Stimulated activated naive CD8-positive, alpha-beta T cell treated with anti-CD3 and anti-CD28 coated beads, Interleukin-15, amount 100 ng/mL, for 72 hours (primary cell): ENCODE measurements around the gene CDKAL1.
"Not testable (repeated sequence)": the region's sequence is repeated elsewhere in the genome, so short reads cannot be mapped to it uniquely, and the experiment has no call there.

Experiments used
- ATAC-seq: fragments of 150-1000 bp; cut with Tn5 transposase; 2 replicates; pipeline ENCODE4 v1.10.0; 2021; ENCODE audit warnings: mild to moderate bottlenecking, moderate library complexity
- DNase-seq, 2 donors: peaks; one replicate each; pipeline ENCODE4 v3.0.0; 2021 to 2022
- H3K27ac Mint-ChIP-seq, 2 donors: one replicate each; pipeline ENCODE4 v1.8.0; 2022; ENCODE audit warnings: mild to moderate bottlenecking in 2 of 2, mixed read lengths in 2 of 2, moderate library complexity in 2 of 2
- H3K27me3 Mint-ChIP-seq: one replicate; pipeline ENCODE4 v1.8.0; 2022; ENCODE audit warnings: mixed read lengths
- H3K4me1 Mint-ChIP-seq: one replicate; pipeline ENCODE4 v1.8.0; 2022; ENCODE audit warnings: mild to moderate bottlenecking, mixed read lengths
- H3K4me3 Mint-ChIP-seq, 2 donors: one replicate each; pipeline ENCODE4 v1.8.0; 2022; ENCODE audit warnings: mild to moderate bottlenecking in 2 of 2, mixed read lengths in 2 of 2, moderate library complexity in 1 of 2
- H3K9me3 Mint-ChIP-seq, 2 donors: one replicate each; pipeline ENCODE4 v1.8.0; 2022; ENCODE audit warnings: mixed read lengths in 2 of 2

The CDKAL1 gene

DNA sequence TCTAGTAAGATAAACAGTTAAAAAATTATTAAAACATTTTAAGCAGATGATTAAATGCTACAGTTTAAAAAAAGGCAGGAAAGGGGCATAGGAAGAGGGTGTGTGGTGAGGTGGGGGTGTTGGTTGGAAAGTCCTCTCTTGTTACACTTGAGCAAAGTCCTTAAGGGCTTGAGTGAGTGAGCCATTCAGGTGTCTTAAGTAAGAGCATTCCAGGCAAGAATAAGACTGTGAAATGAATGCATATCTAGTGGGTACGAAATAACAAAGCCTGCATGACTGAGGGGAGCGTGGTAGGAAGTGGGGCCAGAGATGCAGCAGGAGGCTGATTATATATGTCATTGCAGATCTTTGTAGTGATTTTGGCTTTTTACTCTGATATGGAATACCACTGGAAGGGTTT, 5.1 kb downstream of the CDKAL1 start:
- no peak for DNase-seq
- H3K27me3 Mint-ChIP-seq, result no peaks in the 10 kb centered on the region
- no peak overlapping the region for H3K4me3 Mint-ChIP-seq
- H3K27ac Mint-ChIP-seq, result no peak overlapping the region
- no peaks in the 10 kb centered on the region for H3K9me3 Mint-ChIP-seq
- no peak for ATAC-seq
- H3K4me1 Mint-ChIP-seq, result peaks cover 62% of the 10 kb centered on the region

DNA sequence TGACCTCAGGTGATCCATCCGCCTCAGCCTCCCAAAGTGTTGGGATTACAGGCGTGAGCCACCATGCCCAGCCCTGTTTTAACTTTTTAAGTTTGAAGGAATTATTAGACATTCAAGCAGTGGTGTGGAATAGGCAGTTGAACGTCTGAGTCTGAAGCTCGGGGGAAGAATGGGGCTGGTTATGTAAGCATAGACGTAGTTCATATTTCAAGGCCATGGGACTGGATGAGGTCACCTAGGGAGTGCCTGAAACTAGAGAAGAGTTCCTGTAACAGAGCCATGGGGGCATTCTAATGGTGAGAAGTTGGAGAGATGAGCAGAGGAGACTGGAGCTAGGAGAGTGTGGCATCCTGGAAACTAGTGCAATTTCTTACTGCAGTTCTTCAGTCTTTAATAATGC, 6.4 kb downstream of the CDKAL1 start:
- H3K9me3 Mint-ChIP-seq, result no peaks in the 10 kb centered on the region
- H3K4me3 Mint-ChIP-seq, result no peak overlapping the region
- no peak overlapping the region for H3K27ac Mint-ChIP-seq
- H3K4me1 Mint-ChIP-seq, result peaks cover 64% of the 10 kb centered on the region
- no peaks in the 10 kb centered on the region for H3K27me3 Mint-ChIP-seq
- ATAC-seq (no peak), DNase-seq (no peak)

GRCh38 chr6:20541382-20541781, 7.1 kb downstream of the CDKAL1 start:
- Mint-ChIP-seq H3K4me1 (peaks cover 62% of the 10 kb centered on the region), H3K27ac (no peak overlapping the region), H3K9me3 (no peaks in the 10 kb centered on the region), H3K4me3 (no peak overlapping the region), H3K27me3 (no peaks in the 10 kb centered on the region)
- no peak for DNase-seq
- no peak for ATAC-seq

GRCh38 chr6:20542927-20543602, 8.8 kb downstream of the CDKAL1 start:
- ATAC-seq, result peak; percentile 99
- Mint-ChIP-seq H3K27ac (peak overlapping the region; percentile 28 to 74), H3K4me1 (peaks cover 57% of the 10 kb centered on the region), H3K27me3 (no peaks in the 10 kb centered on the region), H3K4me3 (peak overlapping the region in 1 of 2 donors; percentile 6), H3K9me3 (no peaks in the 10 kb centered on the region)
- peak; percentile 25 to 57 for DNase-seq

DNA sequence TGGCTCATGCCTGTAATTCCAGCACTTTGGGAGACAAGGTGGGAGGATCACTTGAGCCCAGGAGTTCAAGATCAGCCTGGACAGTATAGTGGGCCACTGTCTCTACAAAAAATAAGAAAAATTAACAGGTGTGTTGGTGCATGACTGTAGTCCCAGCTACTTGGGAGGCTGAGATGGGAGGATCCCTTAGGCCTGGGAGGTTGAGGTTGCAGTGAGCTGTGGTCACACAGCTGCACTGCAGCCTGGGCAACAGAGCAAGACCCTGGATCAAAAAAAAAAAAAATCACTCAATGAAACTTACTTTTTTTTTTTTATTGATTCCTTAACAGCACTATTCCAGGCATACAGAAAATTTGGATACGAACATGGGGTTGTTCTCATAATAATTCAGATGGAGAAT, 14.0 kb downstream of the CDKAL1 start:
- no peak overlapping the region for H3K27ac Mint-ChIP-seq
- ATAC-seq (no peak), DNase-seq (no peak)
- H3K4me3 Mint-ChIP-seq, result no peak overlapping the region
- H3K4me1 Mint-ChIP-seq, result peaks cover 24% of the 10 kb centered on the region
- H3K27me3 Mint-ChIP-seq, result no peaks in the 10 kb centered on the region
- H3K9me3 Mint-ChIP-seq, result no peaks in the 10 kb centered on the region

- not testable (repeated sequence) for DNase-seq, H3K9me3 Mint-ChIP-seq, H3K27me3 Mint-ChIP-seq, H3K27ac Mint-ChIP-seq, ATAC-seq, H3K4me3 Mint-ChIP-seq
- peaks cover 17% of the 10 kb centered on the region for H3K4me1 Mint-ChIP-seq
These were observed 15.1 kb downstream of the CDKAL1 start for GRCh38 chr6:20549398-20549797.

- no peak overlapping the region for H3K4me3 Mint-ChIP-seq
- H3K9me3 Mint-ChIP-seq, result no peaks in the 10 kb centered on the region
- no peak for DNase-seq
- H3K27me3 Mint-ChIP-seq, result no peaks in the 10 kb centered on the region
- H3K27ac Mint-ChIP-seq, result no peak overlapping the region
- no peaks in the 10 kb centered on the region for H3K4me1 Mint-ChIP-seq
- no peak for ATAC-seq
These were observed 20.1 kb downstream of the CDKAL1 start for GRCh38 chr6:20554326-20554725.

GRCh38 chr6:20554817-20555216, 20.6 kb downstream of the CDKAL1 start:
- Mint-ChIP-seq H3K27ac (no peak overlapping the region), H3K9me3 (no peaks in the 10 kb centered on the region), H3K4me1 (no peaks in the 10 kb centered on the region), H3K4me3 (no peak overlapping the region), H3K27me3 (no peaks in the 10 kb centered on the region)
- DNase-seq (no peak), ATAC-seq (no peak)

GRCh38 chr6:20559924-20560551, 25.8 kb downstream of the CDKAL1 start:
- Mint-ChIP-seq H3K4me3 (no peak overlapping the region), H3K27ac (no peak overlapping the region), H3K4me1 (peaks cover 6% of the 10 kb centered on the region), H3K9me3 (no peaks in the 10 kb centered on the region), H3K27me3 (no peaks in the 10 kb centered on the region)
- ATAC-seq (no peak), DNase-seq (no peak)

DNA sequence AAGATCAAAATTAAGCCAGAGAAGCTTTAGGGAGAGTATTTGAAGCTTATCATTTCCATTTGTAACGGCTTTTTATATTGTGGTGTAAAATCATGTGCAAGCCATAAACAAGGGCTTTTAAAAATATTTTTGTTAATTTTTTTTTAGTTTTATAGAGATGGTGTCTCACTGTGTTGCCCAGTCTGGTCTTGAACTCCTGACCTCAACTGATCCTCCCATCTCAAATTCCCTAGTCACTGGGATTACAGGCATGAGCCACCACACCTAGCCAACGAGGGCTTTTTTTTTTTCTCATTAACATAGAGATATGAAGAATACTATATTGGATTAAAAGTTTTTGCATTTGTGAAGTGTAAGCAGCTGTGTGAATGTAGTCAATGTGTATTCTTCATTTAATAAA, 29.1 kb downstream of the CDKAL1 start:
- no peaks in the 10 kb centered on the region for H3K27me3 Mint-ChIP-seq

DNA sequence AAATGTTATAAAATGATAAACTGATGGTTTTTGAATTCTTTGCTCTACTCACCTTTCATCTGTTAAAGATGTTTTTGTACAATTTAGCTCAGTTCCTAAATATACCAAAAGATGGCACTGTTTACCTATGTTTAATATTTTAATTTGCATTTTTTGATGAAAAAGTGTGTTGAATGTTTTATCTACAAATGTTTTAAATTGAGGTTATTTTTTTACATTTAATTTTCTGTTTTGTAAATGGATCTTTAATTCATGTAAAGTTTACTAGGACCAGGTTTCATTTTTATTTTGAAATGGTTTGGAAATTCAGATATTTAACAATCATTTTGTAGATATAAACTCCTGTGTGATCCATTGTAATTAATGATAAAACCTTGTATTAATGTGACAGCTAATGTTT, 30.0 kb downstream of the CDKAL1 start:
- Mint-ChIP-seq H3K4me3 (peak overlapping the region in 1 of 2 donors; percentile 13), H3K4me1 (peaks cover 11% of the 10 kb centered on the region), H3K27ac (no peak overlapping the region), H3K9me3 (no peaks in the 10 kb centered on the region), H3K27me3 (no peaks in the 10 kb centered on the region)
- ATAC-seq, result no peak
- no peak for DNase-seq

More for the DNA sequence above, 29.1 kb downstream of the CDKAL1 start:
- DNase-seq, result no peak
- H3K27ac Mint-ChIP-seq, result no peak overlapping the region
- no peak overlapping the region for H3K4me3 Mint-ChIP-seq
- no peak for ATAC-seq
- H3K9me3 Mint-ChIP-seq, result no peaks in the 10 kb centered on the region
- H3K4me1 Mint-ChIP-seq, result peaks cover 11% of the 10 kb centered on the region

GRCh38 chr6:20564777-20565176, 30.5 kb downstream of the CDKAL1 start:
- no peaks in the 10 kb centered on the region for H3K9me3 Mint-ChIP-seq
- H3K4me1 Mint-ChIP-seq, result peaks cover 11% of the 10 kb centered on the region
- no peak overlapping the region for H3K27ac Mint-ChIP-seq
- DNase-seq (no peak), ATAC-seq (no peak)
- peak overlapping the region in 1 of 2 donors; percentile 13 for H3K4me3 Mint-ChIP-seq
- no peaks in the 10 kb centered on the region for H3K27me3 Mint-ChIP-seq

DNA sequence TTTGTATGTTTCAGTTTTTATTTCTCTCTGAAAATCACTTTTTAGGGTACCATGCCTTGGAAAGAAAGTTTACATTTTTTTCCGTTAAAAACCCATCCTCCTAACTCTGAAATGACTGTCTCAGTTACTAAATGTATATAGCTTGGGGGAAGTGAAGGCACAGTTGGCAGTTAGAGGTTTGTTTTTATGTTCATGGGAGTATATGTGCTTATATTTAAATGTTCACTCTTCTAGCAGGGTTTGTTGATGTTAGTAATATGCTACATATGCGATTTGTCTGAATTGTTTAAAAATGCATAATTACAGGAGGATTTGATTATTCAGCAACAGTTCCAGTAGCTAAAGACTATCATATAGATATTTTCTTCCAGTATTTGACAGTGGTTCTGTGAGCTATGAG, 31.1 kb downstream of the CDKAL1 start:
- Mint-ChIP-seq H3K9me3 (no peaks in the 10 kb centered on the region), H3K27ac (peak overlapping the region in 1 of 2 donors; percentile 43), H3K4me3 (no peak overlapping the region), H3K27me3 (no peaks in the 10 kb centered on the region), H3K4me1 (peaks cover 11% of the 10 kb centered on the region)
- DNase-seq, result no peak
- ATAC-seq, result no peak

DNA sequence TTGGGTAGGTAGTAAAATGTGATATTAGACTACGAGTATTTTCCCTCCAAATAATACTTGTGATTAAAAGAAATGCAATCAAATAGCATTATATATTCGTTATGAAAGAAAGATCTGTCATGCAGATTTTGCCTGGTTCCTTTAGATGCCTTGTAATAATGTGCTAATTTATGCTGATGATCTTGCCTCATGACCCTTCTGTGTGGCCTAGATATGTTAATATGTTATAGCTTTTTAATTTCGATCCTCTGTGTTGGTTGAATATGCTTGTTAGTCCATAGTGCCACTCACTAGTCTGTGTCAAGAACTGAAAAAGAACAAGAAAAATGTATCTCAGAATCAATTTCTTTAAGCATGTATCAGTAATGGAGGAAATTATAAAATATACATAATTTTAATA, 31.9 kb downstream of the CDKAL1 start:
- peaks cover 11% of the 10 kb centered on the region for H3K4me1 Mint-ChIP-seq
- no peaks in the 10 kb centered on the region for H3K27me3 Mint-ChIP-seq
- H3K4me3 Mint-ChIP-seq, result no peak overlapping the region
- DNase-seq, result no peak
- H3K27ac Mint-ChIP-seq, result no peak overlapping the region
- no peaks in the 10 kb centered on the region for H3K9me3 Mint-ChIP-seq
- ATAC-seq, result no peak

GRCh38 chr6:20569000-20569610, 34.8 kb downstream of the CDKAL1 start:
- H3K27me3 Mint-ChIP-seq, result no peaks in the 10 kb centered on the region
- no peak overlapping the region for H3K27ac Mint-ChIP-seq
- H3K4me3 Mint-ChIP-seq, result no peak overlapping the region
- peaks cover 17% of the 10 kb centered on the region for H3K4me1 Mint-ChIP-seq
- DNase-seq (no peak), ATAC-seq (no peak)
- no peaks in the 10 kb centered on the region for H3K9me3 Mint-ChIP-seq

- ATAC-seq, result no peak
- Mint-ChIP-seq H3K4me3 (no peak overlapping the region), H3K27ac (no peak overlapping the region), H3K9me3 (no peaks in the 10 kb centered on the region), H3K4me1 (peaks cover 6% of the 10 kb centered on the region), H3K27me3 (no peaks in the 10 kb centered on the region)
- no peak for DNase-seq
These were observed 37.0 kb downstream of the CDKAL1 start for GRCh38 chr6:20571261-20571660.
